Testis (tissue), 3 donors: ENCODE measurements around the gene GRAMD1A. TPM values are rescaled to one million over a fixed set of nuclear protein-coding genes. Genes with fewer than 3 reads are reported as not detected.

Experiments used
- DNase-seq: peaks from one replicate; pipeline ENCODE4 v3.0.0-alpha.2; 2019
- H3K27ac ChIP-seq, 2 donors: fragments of 200-600 bp; sonication (generic); one replicate each; pipeline ENCODE4 v1.5.1; 2019
- H3K27me3 ChIP-seq: fragments of 200-600 bp; sonication (generic); one replicate; pipeline ENCODE4 v1.5.1; 2019
- H3K36me3 ChIP-seq: fragments of 200-600 bp; sonication (generic); one replicate; pipeline ENCODE4 v1.5.1; 2017; ENCODE audit warnings: low read depth; ENCODE audit errors: missing control alignments
- H3K4me1 ChIP-seq: fragments of 200-600 bp; sonication (generic); one replicate; pipeline ENCODE4 v1.5.1; 2019
- H3K4me3 ChIP-seq, 2 donors: fragments of 200-600 bp; sonication (generic); one replicate each; pipeline ENCODE4 v1.5.1; 2017 to 2019
- H3K9me3 ChIP-seq: fragments of 200-600 bp; sonication (generic); one replicate; pipeline ENCODE4 v1.5.1; 2017
- POLR2A ChIP-seq: fragments of 450-650 bp; IDR thresholded peaks from one replicate; pipeline ENCODE4 v1.6.1; 2017; ENCODE audit warnings: antibody characterized with exemption, mild to moderate bottlenecking, moderate library complexity
- WGBS, 2 donors: methylation state at CpG; one replicate each; pipeline ENCODE4 v1.1.5; 2018; 5-methylcytosine and 5-hydroxymethylcytosine counted together
- intact Hi-C: fragments of 100-400 bp; cut with DNase I; formaldehyde crosslinking; loops from one replicate; pipeline ENCODE4 v1.15.1; 2023; ENCODE audit warnings: low total_unique reads
- polyA plus RNA-seq: library from polyadenylated mRNA; stranded (reverse); fragments of 350-450 nt; fragmentation: Illumina TruSeq; extraction: RNeasy Lipid Tissue Mini Kit (QIAGEN cat#74804); gene quantifications from one replicate; pipeline ENCODE4 v1.2.3, GENCODE V29; 2014; ENCODE audit warnings: low read depth, low replicate concordance; ENCODE audit not compliant: insufficient read depth
- total RNA-seq, 2 donors: library from RNA; depleted of rRNA; stranded (reverse); fragments of >200 nt; gene quantifications; one replicate each; pipeline ENCODE4 v1.2.3, GENCODE V29; 2016
- TF ChIP-seq, protein P1 (sequence below), 3 experiments: fragments of 450-650 bp in 2 of 3; fragments of 200-600 bp in 1 of 3; sonication (generic) in 1 of 3; IDR thresholded peaks; one replicate each; pipeline ENCODE4 v1.5.1; 2016 to 2019; ENCODE audit warnings: antibody characterized with exemption in 3 of 3, mild to moderate bottlenecking in 2 of 3, moderate library complexity in 1 of 3

The GRAMD1A gene
- total and polyA plus RNA-seq, 3 donors from 2014 or later: 62.8 to 99.3 (median 92.4) TPM

GRCh38 chr19:35033067-35034004 lies 33.2 kb downstream of the GRAMD1A start:
- DNase-seq: no peak
- Histone ChIP-seq H3K27me3 (no peaks in the 10 kb centered on the region), H3K4me1 (peaks cover 6% of the 10 kb centered on the region), H3K9me3 (no peaks in the 10 kb centered on the region), H3K27ac (no peak overlapping the region), H3K36me3 (no peaks in the 10 kb centered on the region), H3K4me3 (no peak overlapping the region)
- TF ChIP-seq POLR2A: no peak
- TF ChIP-seq, protein P1, sequence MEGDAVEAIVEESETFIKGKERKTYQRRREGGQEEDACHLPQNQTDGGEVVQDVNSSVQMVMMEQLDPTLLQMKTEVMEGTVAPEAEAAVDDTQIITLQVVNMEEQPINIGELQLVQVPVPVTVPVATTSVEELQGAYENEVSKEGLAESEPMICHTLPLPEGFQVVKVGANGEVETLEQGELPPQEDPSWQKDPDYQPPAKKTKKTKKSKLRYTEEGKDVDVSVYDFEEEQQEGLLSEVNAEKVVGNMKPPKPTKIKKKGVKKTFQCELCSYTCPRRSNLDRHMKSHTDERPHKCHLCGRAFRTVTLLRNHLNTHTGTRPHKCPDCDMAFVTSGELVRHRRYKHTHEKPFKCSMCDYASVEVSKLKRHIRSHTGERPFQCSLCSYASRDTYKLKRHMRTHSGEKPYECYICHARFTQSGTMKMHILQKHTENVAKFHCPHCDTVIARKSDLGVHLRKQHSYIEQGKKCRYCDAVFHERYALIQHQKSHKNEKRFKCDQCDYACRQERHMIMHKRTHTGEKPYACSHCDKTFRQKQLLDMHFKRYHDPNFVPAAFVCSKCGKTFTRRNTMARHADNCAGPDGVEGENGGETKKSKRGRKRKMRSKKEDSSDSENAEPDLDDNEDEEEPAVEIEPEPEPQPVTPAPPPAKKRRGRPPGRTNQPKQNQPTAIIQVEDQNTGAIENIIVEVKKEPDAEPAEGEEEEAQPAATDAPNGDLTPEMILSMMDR (IDR thresholded peaks at IDR 0.05): no peak
- 90 to 91% methylated on average over 27 to 30 of the region's 30 CpGs for WGBS, 2 donors
- intact Hi-C loops: no loop called here

DNA sequence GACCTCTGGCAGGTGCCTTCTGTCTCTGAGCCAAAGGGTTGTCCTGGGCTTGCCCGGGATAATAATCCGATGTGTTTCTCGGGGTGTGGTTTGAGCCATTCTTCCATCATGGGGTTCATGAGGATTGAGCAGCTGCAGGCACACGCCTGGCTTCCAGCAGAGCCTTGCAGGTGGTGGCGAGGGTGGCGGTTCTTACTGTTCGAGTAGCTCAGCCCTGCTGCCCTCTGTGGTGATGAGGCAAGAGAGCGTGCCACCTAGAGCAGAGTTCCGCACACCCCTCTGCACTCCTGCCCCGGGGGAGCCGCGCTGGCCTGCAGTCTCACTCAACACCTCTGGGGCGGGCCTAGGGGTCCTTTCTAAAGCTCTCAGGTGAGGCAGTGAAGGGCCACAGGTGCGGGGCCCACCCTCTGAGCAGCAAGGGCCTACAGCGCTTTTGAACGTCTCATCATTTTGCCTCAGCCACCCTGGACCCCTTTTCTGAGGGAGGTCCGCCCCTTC lies 33.9 kb downstream of the GRAMD1A start:
- Histone ChIP-seq H3K27me3 (no peaks in the 10 kb centered on the region), H3K27ac (no peak overlapping the region), H3K4me3 (no peak overlapping the region), H3K9me3 (no peaks in the 10 kb centered on the region), H3K4me1 (peaks cover 10% of the 10 kb centered on the region), H3K36me3 (no peaks in the 10 kb centered on the region)
- intact Hi-C loops: no loop called here
- no peak for DNase-seq
- WGBS, 2 donors: 94% methylated on average over 14 to 17 of the region's 17 CpGs
- TF ChIP-seq, protein P1 (IDR thresholded peaks at IDR 0.05): no peak
- no peak for TF ChIP-seq POLR2A

- no peak for DNase-seq
- H3K27me3 ChIP-seq: no peaks in the 10 kb centered on the region
- TF ChIP-seq, protein P1 (IDR thresholded peaks at IDR 0.05): no peak
- TF ChIP-seq POLR2A: no peak
- no peak overlapping the region for H3K27ac ChIP-seq
- WGBS, 2 donors: 81% methylated on average over 17 of the region's 17 CpGs
- H3K4me1 ChIP-seq: peaks cover 10% of the 10 kb centered on the region
- H3K4me3 ChIP-seq: no peak overlapping the region
- H3K9me3 ChIP-seq: no peaks in the 10 kb centered on the region
- no peaks in the 10 kb centered on the region for H3K36me3 ChIP-seq
- intact Hi-C loops: no loop called here
Measured at GRCh38 chr19:35034588-35035382, 34.7 kb downstream of the GRAMD1A start.

DNA sequence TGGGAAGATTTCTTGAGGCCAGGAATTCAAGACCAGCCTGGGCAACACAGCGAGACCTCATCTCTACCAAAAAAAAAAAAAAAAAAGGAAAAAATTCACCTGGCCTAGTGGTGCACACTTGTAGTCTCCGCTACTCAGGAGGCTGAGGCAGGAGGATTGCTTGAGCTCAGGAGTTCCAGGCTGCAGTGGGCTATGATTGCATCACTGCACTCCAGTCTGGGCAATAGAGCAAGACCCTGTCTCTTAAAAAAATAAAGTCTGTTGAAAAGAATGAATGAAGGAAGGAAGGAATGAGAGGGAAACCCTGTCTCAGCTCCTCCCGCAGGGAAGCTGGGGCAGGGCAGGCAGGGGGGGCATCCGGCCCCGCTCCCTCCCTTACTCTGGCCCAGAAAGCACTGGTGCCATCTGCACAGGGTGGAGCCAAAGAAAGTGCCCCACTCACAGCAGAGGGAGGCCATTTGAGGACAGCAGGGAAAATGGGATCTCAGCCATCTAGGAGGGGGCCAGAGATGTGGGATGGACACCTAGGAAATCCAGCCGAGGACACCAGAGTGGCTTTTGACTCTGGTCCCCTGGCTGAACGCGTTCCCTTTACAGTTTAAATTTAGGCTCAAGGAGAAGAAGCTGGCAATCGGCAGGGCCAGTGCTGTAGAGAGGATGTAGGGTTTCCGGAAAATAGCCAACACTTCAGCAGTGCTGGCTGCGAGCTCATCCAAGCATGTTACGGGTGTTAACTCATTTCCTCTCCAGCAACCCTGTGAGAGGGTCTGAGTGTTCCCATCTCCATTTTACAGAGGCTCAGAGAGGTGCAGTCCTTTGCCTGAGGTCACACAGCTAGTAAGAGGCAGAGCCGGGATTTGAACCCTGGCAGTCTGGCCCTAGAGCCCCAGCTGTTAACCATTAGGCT lies 37.8 kb downstream of the GRAMD1A start:
- intact Hi-C loops: no loop called here
- 49 to 54% methylated on average over 13 of the region's 13 CpGs for WGBS, 2 donors
- DNase-seq: peak; percentile 55

More for the DNA sequence above, 37.8 kb downstream of the GRAMD1A start:
- Histone ChIP-seq H3K4me3 (no peak overlapping the region), H3K27me3 (no peaks in the 10 kb centered on the region), H3K27ac (peak overlapping the region in 1 of 2 donors; percentile 59), H3K9me3 (no peaks in the 10 kb centered on the region), H3K4me1 (peaks cover 35% of the 10 kb centered on the region), H3K36me3 (no peaks in the 10 kb centered on the region)
- no peak for TF ChIP-seq POLR2A
- TF ChIP-seq, protein P1 (IDR thresholded peaks at IDR 0.05): no peak
